DOHH2 (cell line): ENCODE measurements around the gene ZNF12.

Source experiments
- H3F3A ChIP-seq: fragments of 200-600 bp; sonication (generic), shearing (Covaris generic); 2 replicates; pipeline ENCODE4 v1.6.0; 2016; ENCODE audit warnings: antibody characterized with exemption, mild to moderate bottlenecking; ENCODE audit not compliant: control insufficient read depth, insufficient read depth
- H3K27ac ChIP-seq: fragments of 200-600 bp; sonication (generic); 2 replicates; pipeline ENCODE4 v1.5.1; 2014; ENCODE audit warnings: low read depth, mild to moderate bottlenecking, low read length, moderate library complexity
- H3K27me3 ChIP-seq: fragments of 200-600 bp; sonication (generic); 2 replicates; pipeline ENCODE4 v1.6.1; 2014; ENCODE audit warnings: mild to moderate bottlenecking, low read length, mixed read lengths; ENCODE audit not compliant: control insufficient read depth
- H3K36me3 ChIP-seq: fragments of 200-600 bp; sonication (generic); 2 replicates; pipeline ENCODE4 v1.6.1; 2014; ENCODE audit warnings: mild to moderate bottlenecking, low read length, moderate library complexity, mixed read lengths; ENCODE audit not compliant: control insufficient read depth
- H3K4me1 ChIP-seq: fragments of 200-600 bp; sonication (generic); 2 replicates; pipeline ENCODE4 v1.6.1; 2014; ENCODE audit warnings: mild to moderate bottlenecking, low read length, mixed read lengths; ENCODE audit not compliant: control insufficient read depth
- H3K4me2 ChIP-seq: fragments of 200-600 bp; sonication (generic); 2 replicates; pipeline ENCODE4 v1.6.0; 2014; ENCODE audit warnings: mild to moderate bottlenecking, low read length, moderate library complexity
- H3K4me3 ChIP-seq: fragments of 200-600 bp; sonication (generic); 2 replicates; pipeline ENCODE4 v1.5.1; 2014; ENCODE audit warnings: mild to moderate bottlenecking, low read length, mixed read lengths
- H3K79me2 ChIP-seq: fragments of 200-600 bp; sonication (generic); 2 replicates; pipeline ENCODE4 v1.6.1; 2014; ENCODE audit warnings: mild to moderate bottlenecking, low read length, mixed read lengths; ENCODE audit not compliant: control insufficient read depth
- H3K9me2 ChIP-seq: fragments of 200-600 bp; sonication (generic); replicated peaks from 2 replicates; pipeline ENCODE4 v1.6.1; 2014; ENCODE audit warnings: mild to moderate bottlenecking, low read length, mixed read lengths; ENCODE audit not compliant: control insufficient read depth
- H3K9me3 ChIP-seq: fragments of 200-600 bp; sonication (generic); 2 replicates; pipeline ENCODE4 v1.6.1; 2014; ENCODE audit warnings: antibody characterized with exemption, low read length, mixed read lengths; ENCODE audit not compliant: control insufficient read depth, insufficient read depth
- H4K20me1 ChIP-seq: fragments of 200-600 bp; sonication (generic); 2 replicates; pipeline ENCODE4 v1.6.0; 2014; ENCODE audit warnings: low read depth, mild to moderate bottlenecking, antibody characterized with exemption, low read length, moderate library complexity; ENCODE audit not compliant: control insufficient read depth, insufficient read depth
- EZH2phosphoT487 ChIP-seq: fragments of 200-600 bp; sonication (generic); IDR thresholded peaks from 2 replicates; pipeline ENCODE4 v1.6.1; 2017; ENCODE audit warnings: borderline replicate concordance, mild to moderate bottlenecking, antibody characterized with exemption, low read length, moderate library complexity, mixed read lengths
- TF ChIP-seq, protein P1 (sequence below): fragments of 200-600 bp; sonication (generic); IDR thresholded peaks from one replicate; pipeline ENCODE4 v1.5.1; 2014; ENCODE audit warnings: antibody characterized with exemption, mild to moderate bottlenecking, low read depth, low read length; ENCODE audit not compliant: poor library complexity, severe bottlenecking

Gene ZNF12

DNA sequence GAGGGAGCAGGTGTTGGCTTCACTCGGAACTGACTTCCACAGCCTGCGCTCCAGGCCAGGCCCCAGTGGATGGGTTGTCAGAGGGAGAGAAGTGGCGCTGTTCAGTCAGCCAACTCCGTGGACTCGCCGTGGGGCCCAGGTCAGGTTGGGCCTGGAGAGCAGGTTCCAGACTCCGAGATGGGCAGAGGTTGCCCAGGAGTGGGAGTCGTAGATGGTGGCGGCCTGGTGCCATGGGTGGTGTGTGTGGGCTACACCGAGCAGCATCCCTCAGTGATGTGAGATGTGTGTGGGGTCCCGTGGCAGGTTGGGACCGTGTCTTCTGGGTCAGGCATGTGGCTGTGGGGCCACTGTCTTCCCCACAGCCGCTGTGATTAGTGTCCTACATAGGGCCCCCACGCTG, 59.2 kb downstream of the ZNF12 start:
- Histone ChIP-seq H3K4me2 (no peak overlapping the region), H3K79me2 (peaks cover 32% of the 10 kb centered on the region), H3F3A (no peaks in the 10 kb centered on the region), H3K27ac (no peak overlapping the region), H3K4me1 (no peaks in the 10 kb centered on the region), H4K20me1 (no peaks in the 10 kb centered on the region; the same call in 1 of the 2 replicates), H3K27me3 (no peaks in the 10 kb centered on the region), H3K9me2 (no peaks in the 10 kb centered on the region), H3K4me3 (no peak overlapping the region), H3K36me3 (peaks cover 95% of the 10 kb centered on the region), H3K9me3 (peaks cover 16% of the 10 kb centered on the region)
- no peak for TF ChIP-seq EZH2phosphoT487
- TF ChIP-seq, protein P1, sequence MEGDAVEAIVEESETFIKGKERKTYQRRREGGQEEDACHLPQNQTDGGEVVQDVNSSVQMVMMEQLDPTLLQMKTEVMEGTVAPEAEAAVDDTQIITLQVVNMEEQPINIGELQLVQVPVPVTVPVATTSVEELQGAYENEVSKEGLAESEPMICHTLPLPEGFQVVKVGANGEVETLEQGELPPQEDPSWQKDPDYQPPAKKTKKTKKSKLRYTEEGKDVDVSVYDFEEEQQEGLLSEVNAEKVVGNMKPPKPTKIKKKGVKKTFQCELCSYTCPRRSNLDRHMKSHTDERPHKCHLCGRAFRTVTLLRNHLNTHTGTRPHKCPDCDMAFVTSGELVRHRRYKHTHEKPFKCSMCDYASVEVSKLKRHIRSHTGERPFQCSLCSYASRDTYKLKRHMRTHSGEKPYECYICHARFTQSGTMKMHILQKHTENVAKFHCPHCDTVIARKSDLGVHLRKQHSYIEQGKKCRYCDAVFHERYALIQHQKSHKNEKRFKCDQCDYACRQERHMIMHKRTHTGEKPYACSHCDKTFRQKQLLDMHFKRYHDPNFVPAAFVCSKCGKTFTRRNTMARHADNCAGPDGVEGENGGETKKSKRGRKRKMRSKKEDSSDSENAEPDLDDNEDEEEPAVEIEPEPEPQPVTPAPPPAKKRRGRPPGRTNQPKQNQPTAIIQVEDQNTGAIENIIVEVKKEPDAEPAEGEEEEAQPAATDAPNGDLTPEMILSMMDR = no peak

DNA sequence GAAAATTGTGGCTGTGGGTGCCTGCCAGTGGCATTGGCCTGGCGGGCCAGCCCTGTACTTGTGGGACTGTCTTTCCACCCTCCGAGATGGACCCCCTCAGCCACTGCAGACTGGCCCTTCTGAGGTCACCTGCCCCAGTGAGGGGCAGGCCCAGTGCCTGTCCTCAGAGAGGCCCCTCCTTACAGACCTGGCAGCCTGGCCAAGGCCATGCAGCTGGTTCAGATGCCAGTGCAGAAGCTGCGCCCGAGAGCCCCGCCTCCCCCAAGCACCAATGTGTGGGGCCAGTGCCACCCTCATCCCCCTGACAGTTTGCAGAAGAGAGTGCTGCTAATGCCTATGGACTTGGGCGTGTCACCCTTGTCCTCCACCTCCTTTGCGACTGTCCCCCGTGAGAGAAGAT, 59.7 kb downstream of the ZNF12 start:
- Histone ChIP-seq H3K79me2 (peaks cover 32% of the 10 kb centered on the region), H3K4me2 (no peak overlapping the region), H3K36me3 (peaks cover 95% of the 10 kb centered on the region)

DNA sequence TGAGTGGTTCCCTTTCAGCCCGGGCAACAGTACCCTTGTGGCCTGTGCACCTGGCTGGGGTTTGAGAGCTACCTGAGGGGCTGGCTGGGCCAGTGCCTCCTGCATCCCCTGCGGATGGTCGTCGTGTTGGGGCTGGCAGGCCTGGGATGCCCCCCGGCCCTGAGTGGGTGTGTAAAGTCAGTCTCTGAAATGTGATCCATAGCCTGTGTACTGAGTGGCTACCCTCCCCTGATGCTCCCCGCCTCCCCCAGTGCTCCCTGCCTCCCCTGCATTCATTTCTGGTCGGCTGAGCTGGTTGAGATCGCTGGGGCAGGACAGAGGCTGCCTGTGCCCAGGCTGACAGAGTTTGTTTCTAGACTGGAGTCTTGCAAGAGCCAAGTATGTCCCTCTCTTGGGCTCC, 60.3 kb downstream of the ZNF12 start:
- H3K27me3 ChIP-seq = no peaks in the 10 kb centered on the region
- no peak overlapping the region for H3K4me3 ChIP-seq
- no peaks in the 10 kb centered on the region for H3K9me2 ChIP-seq
- no peaks in the 10 kb centered on the region for H3F3A ChIP-seq
- TF ChIP-seq EZH2phosphoT487 = no peak
- TF ChIP-seq, protein P1 = no peak
- no peak overlapping the region for H3K27ac ChIP-seq
- H3K4me1 ChIP-seq = no peaks in the 10 kb centered on the region
- peaks cover 38% of the 10 kb centered on the region for H3K79me2 ChIP-seq
- no peaks in the 10 kb centered on the region; the same call in 1 of the 2 replicates for H4K20me1 ChIP-seq
- peaks cover 95% of the 10 kb centered on the region for H3K36me3 ChIP-seq
- H3K4me2 ChIP-seq = no peak overlapping the region
- H3K9me3 ChIP-seq = peaks cover 9% of the 10 kb centered on the region

More for the DNA sequence above, 59.7 kb downstream of the ZNF12 start:
- H3K9me2 ChIP-seq = no peaks in the 10 kb centered on the region
- H3K27ac ChIP-seq = no peak overlapping the region
- H3K27me3 ChIP-seq = no peaks in the 10 kb centered on the region
- no peaks in the 10 kb centered on the region; the same call in 1 of the 2 replicates for H4K20me1 ChIP-seq
- H3K4me3 ChIP-seq = no peak overlapping the region
- no peak for TF ChIP-seq EZH2phosphoT487
- TF ChIP-seq, protein P1 = no peak
- peaks cover 13% of the 10 kb centered on the region for H3K9me3 ChIP-seq
- H3K4me1 ChIP-seq = no peaks in the 10 kb centered on the region
- no peaks in the 10 kb centered on the region for H3F3A ChIP-seq

DNA sequence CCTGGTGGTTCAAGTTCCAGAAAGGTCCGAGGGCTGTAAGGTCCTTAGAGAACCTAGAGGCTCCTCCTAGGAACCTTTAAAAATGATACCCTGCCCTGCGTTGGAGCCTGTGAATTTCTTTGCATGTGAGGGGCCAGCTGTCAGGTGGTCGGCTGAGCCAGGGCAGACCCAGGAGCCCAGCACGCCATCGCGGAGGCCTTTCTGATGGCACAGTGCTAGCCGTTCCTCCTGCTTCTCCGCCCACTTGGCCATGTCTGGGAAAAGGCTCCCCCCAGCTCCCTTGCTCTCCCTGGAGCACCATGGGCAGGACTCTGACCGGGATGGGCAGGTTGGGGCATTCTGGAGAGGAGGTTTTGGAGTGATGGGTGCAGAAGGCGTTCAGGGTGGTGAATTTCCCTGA, 62.0 kb downstream of the ZNF12 start:
- peaks cover 95% of the 10 kb centered on the region for H3K36me3 ChIP-seq

More for the DNA sequence above, 62.0 kb downstream of the ZNF12 start:
- no peaks in the 10 kb centered on the region; the same call in 1 of the 2 replicates for H3K4me1 ChIP-seq
- H4K20me1 ChIP-seq = peaks cover 4% of the 10 kb centered on the region; the same call in 1 of the 2 replicates
- H3K27me3 ChIP-seq = no peaks in the 10 kb centered on the region
- H3K9me3 ChIP-seq = no peaks in the 10 kb centered on the region; the same call in 1 of the 2 replicates
- TF ChIP-seq, protein P1 = no peak
- TF ChIP-seq EZH2phosphoT487 = no peak
- no peak overlapping the region for H3K4me2 ChIP-seq
- H3K79me2 ChIP-seq = peaks cover 50% of the 10 kb centered on the region
- no peaks in the 10 kb centered on the region for H3F3A ChIP-seq
- no peak overlapping the region for H3K4me3 ChIP-seq
- H3K9me2 ChIP-seq = no peaks in the 10 kb centered on the region
- H3K27ac ChIP-seq = no peak overlapping the region
